Activated naive CD4-positive, alpha-beta T cell treated with anti-CD3 and anti-CD28 coated beads, Interleukin-2, amount 50 U/mL, for 16 hours (primary cell): ENCODE measurements around the gene CCDC81.

ENCODE experiments used
- DNase-seq: peaks from one replicate; pipeline ENCODE4 v3.0.0-alpha.2; 2020

Gene CCDC81

GRCh38 chr11:86442420-86442819 is 67.7 kb downstream of the CCDC81 start:
- DNase-seq = no peak

GRCh38 chr11:86442827-86443226 is 68.1 kb downstream of the CCDC81 start:
- no peak for DNase-seq

- DNase-seq = no peak
Observed at GRCh38 chr11:86443415-86443814, 68.7 kb downstream of the CCDC81 start.

GRCh38 chr11:86444981-86445380 is 70.3 kb downstream of the CCDC81 start:
- no peak for DNase-seq

- DNase-seq = no peak
Observed at GRCh38 chr11:86446163-86446923, 71.7 kb downstream of the CCDC81 start.

GRCh38 chr11:86446924-86447285 is 72.2 kb downstream of the CCDC81 start:
- DNase-seq = no peak

- no peak for DNase-seq
Observed at GRCh38 chr11:86447763-86448480, 73.2 kb downstream of the CCDC81 start.

GRCh38 chr11:86449993-86450629 is 75.4 kb downstream of the CCDC81 start:
- no peak for DNase-seq

- no peak for DNase-seq
Observed at GRCh38 chr11:86453290-86454030, 78.8 kb downstream of the CCDC81 start.

GRCh38 chr11:86456075-86456939 is 81.6 kb downstream of the CCDC81 start:
- DNase-seq = peak; percentile 81

- no peak for DNase-seq
Observed at GRCh38 chr11:86458294-86459001, 83.8 kb downstream of the CCDC81 start.

GRCh38 chr11:86459002-86459385 is 84.3 kb downstream of the CCDC81 start:
- DNase-seq = no peak

GRCh38 chr11:86459682-86460460 is 85.2 kb downstream of the CCDC81 start:
- DNase-seq = no peak

- DNase-seq = no peak
Observed at GRCh38 chr11:86460461-86461385, 86.0 kb downstream of the CCDC81 start.

- DNase-seq = no peak
Observed at GRCh38 chr11:86461892-86462291, 87.2 kb downstream of the CCDC81 start.

- no peak for DNase-seq
Observed at GRCh38 chr11:86463120-86463519, 88.4 kb downstream of the CCDC81 start.

- DNase-seq = no peak
Observed at GRCh38 chr11:86463955-86464354, 89.3 kb downstream of the CCDC81 start.

GRCh38 chr11:86464509-86465221 is 90.0 kb downstream of the CCDC81 start:
- DNase-seq = no peak

GRCh38 chr11:86468169-86468568 is 93.5 kb downstream of the CCDC81 start:
- no peak for DNase-seq
